ENCODE measurements around the gene ADAMTSL1. TPM values are rescaled to one million over a fixed set of nuclear protein-coding genes. Genes with fewer than 3 reads are reported as not detected.

Gene ADAMTSL1
- total and polyA plus RNA-seq, 2 of the 8 experiments (the other 6 are each of a cell fraction or from before 2014, with no cell fraction given) = 0.84 to 1.1 TPM

- TF ChIP-seq CBX5 (IDR thresholded peaks at IDR 0.05; ENCODE audit: low read depth, low read length) = no peak
- TF ChIP-seq SRF (IDR thresholded peaks at IDR 0.05; ENCODE audit: low read depth, low read length) = no peak
- no peak for TF ChIP-seq RXRA (IDR thresholded peaks at IDR 0.05; ENCODE audit: insufficient read depth, low read depth, low read length)
- TF ChIP-seq SP4 (IDR thresholded peaks at IDR 0.05; ENCODE audit: low read length) = no peak
- no peak for TF ChIP-seq POU5F1 (IDR thresholded peaks at IDR 0.05; ENCODE audit: low read depth, low read length)
- TF ChIP-seq EZH2 (IDR thresholded peaks at IDR 0.05; ENCODE audit: low read depth, low read length, severe bottlenecking) = no peak
- TF ChIP-seq CHD1 (IDR thresholded peaks at IDR 0.05; ENCODE audit: low read depth, low read length) = no peak
- no peak for TF ChIP-seq GTF2F1 (IDR thresholded peaks at IDR 0.05; ENCODE audit: borderline replicate concordance, low read depth, low read length)
- no peak for TF ChIP-seq ASH2L (IDR thresholded peaks at IDR 0.05; ENCODE audit: low read length)
- TF ChIP-seq JUND (IDR thresholded peaks at IDR 0.05; ENCODE audit: low read length) = no peak
- TF ChIP-seq RNF2 (IDR thresholded peaks at IDR 0.05; ENCODE audit: borderline replicate concordance, low read depth, low read length, missing control alignments, poor library complexity, severe bottlenecking) = no peak
- no peak for TF ChIP-seq FOSL1 (IDR thresholded peaks at IDR 0.05; ENCODE audit: insufficient read depth, low read depth, low read length)
- TF ChIP-seq CTBP2 (IDR thresholded peaks at IDR 0.05; ENCODE audit: borderline replicate concordance, insufficient read depth, insufficient read length, low read length) = no peak
These were observed 198.8 kb downstream of the ADAMTSL1 start (continued) for GRCh38 chr9:18672706-18673105.

Measured in H1 (cell line).